ENCODE results near the gene TYK2. TPM values are rescaled to one million over a fixed set of nuclear protein-coding genes. Genes with fewer than 3 reads are reported as not detected.

Gene TYK2
- polyA plus RNA-seq, result 100 to 1,000 TPM in 1 of 3 donors, 10 to 100 TPM in 2; 33.6 to 105 (median 40.6) TPM

- H3K4me1 Mint-ChIP-seq, result peaks cover 24 to 31% of the 10 kb centered on the region in 2 donors
- H3K36me3 Mint-ChIP-seq, result peaks cover 4 to 9% (median 9%) of the 10 kb centered on the region in 3 donors
- peak; percentile 98 to 99 (median 98) for DNase-seq
- H3K27me3 Mint-ChIP-seq (ENCODE audit: low read depth in 3 of 3), result peaks cover 8 to 17% (median 8%) of the 10 kb centered on the region in 3 donors
- H3K27ac Mint-ChIP-seq, result peak within 1 kb of the TSS; percentile 93 to 99 (median 97)
- H3K9me3 Mint-ChIP-seq, result no peaks in the 10 kb centered on the region
- peak within 1 kb of the TSS; percentile 88 to 93 (median 91) for H3K4me3 Mint-ChIP-seq
Observed at GRCh38 chr19:10380313-10381102, at the start of gene TYK2. Gene TYK2, minus strand, starts transcription at chr19:10380572. Its CDS starts 2,166 bp downstream, at chr19:10378406.

GRCh38 chr19:10428996-10429381 is 48.6 kb upstream of the TYK2 start:
- Mint-ChIP-seq H3K27ac (peak overlapping the region; percentile 92 to 100 (median 98)), H3K4me3 (peak overlapping the region; percentile 64 to 94 (median 78)), H3K27me3 (ENCODE audit: low read depth in 3 of 3) (peaks cover 37 to 53% (median 50%) of the 10 kb centered on the region in 3 donors), H3K36me3 (peaks cover 0 to 4% (median 3%) of the 10 kb centered on the region in 3 donors), H3K9me3 (peaks cover 0 to 6% (median 2%) of the 10 kb centered on the region in 6 donors), H3K4me1 (peaks cover 83 to 92% of the 10 kb centered on the region in 2 donors)
- DNase-seq, result no peak

GRCh38 chr19:10427169-10427568 is 46.8 kb upstream of the TYK2 start:
- Mint-ChIP-seq H3K4me3 (peak overlapping the region; percentile 3 to 80 (median 43)), H3K27me3 (ENCODE audit: low read depth in 3 of 3) (peaks cover 46 to 56% (median 47%) of the 10 kb centered on the region in 3 donors), H3K36me3 (peaks cover 0 to 4% (median 3%) of the 10 kb centered on the region in 3 donors), H3K9me3 (peaks cover 0 to 6% (median 2%) of the 10 kb centered on the region in 6 donors), H3K4me1 (peaks cover 77 to 84% of the 10 kb centered on the region in 2 donors), H3K27ac (peak overlapping the region; percentile 92 to 100 (median 98))
- no peak for DNase-seq

GRCh38 chr19:10424011-10424637 is 43.8 kb upstream of the TYK2 start:
- H3K4me3 Mint-ChIP-seq, result peak overlapping the region; percentile 61 to 94 (median 86)
- peaks cover 76 to 79% of the 10 kb centered on the region in 2 donors for H3K4me1 Mint-ChIP-seq
- H3K9me3 Mint-ChIP-seq, result peaks cover 0 to 6% (median 2%) of the 10 kb centered on the region in 6 donors
- H3K36me3 Mint-ChIP-seq, result peaks cover 0 to 10% (median 3%) of the 10 kb centered on the region in 3 donors
- DNase-seq, result peak; percentile 64 to 69 (median 66)
- peaks cover 58 to 63% (median 59%) of the 10 kb centered on the region in 3 donors for H3K27me3 Mint-ChIP-seq (ENCODE audit: low read depth in 3 of 3)
- H3K27ac Mint-ChIP-seq, result peak overlapping the region in 5 of 6 donors; percentile 83 to 100 (median 92)

- no peaks in the 10 kb centered on the region for H3K9me3 Mint-ChIP-seq
- peak overlapping the region in 1 of 5 donors; percentile 29 for H3K4me3 Mint-ChIP-seq
- peak overlapping the region in 2 of 6 donors; percentile 45 to 78 for H3K27ac Mint-ChIP-seq
- no peak for DNase-seq
- peaks cover 72 to 78% of the 10 kb centered on the region in 2 donors for H3K4me1 Mint-ChIP-seq
- peaks cover 55 to 62% (median 56%) of the 10 kb centered on the region in 3 donors for H3K27me3 Mint-ChIP-seq (ENCODE audit: low read depth in 3 of 3)
- H3K36me3 Mint-ChIP-seq, result peaks cover 0 to 5% (median 0%) of the 10 kb centered on the region in 3 donors
Observed at GRCh38 chr19:10422846-10423245, 42.5 kb upstream of the TYK2 start.

GRCh38 chr19:10422046-10422461 is 41.7 kb upstream of the TYK2 start:
- DNase-seq, result no peak
- Mint-ChIP-seq H3K4me3 (peak overlapping the region; percentile 57 to 75 (median 63)), H3K27ac (peak overlapping the region in 5 of 6 donors; percentile 40 to 78 (median 62)), H3K36me3 (peaks cover 0 to 5% (median 0%) of the 10 kb centered on the region in 3 donors), H3K9me3 (no peaks in the 10 kb centered on the region), H3K4me1 (peaks cover 67 to 71% of the 10 kb centered on the region in 2 donors), H3K27me3 (ENCODE audit: low read depth in 3 of 3) (peaks cover 50 to 63% (median 51%) of the 10 kb centered on the region in 3 donors)

- no peak for DNase-seq
- Mint-ChIP-seq H3K27ac (peak overlapping the region in 5 of 6 donors; percentile 58 to 78 (median 71)), H3K27me3 (ENCODE audit: low read depth in 3 of 3) (peaks cover 51 to 68% (median 55%) of the 10 kb centered on the region in 3 donors), H3K4me1 (peaks cover 68 to 74% of the 10 kb centered on the region in 2 donors), H3K9me3 (no peaks in the 10 kb centered on the region), H3K4me3 (peak overlapping the region; percentile 57 to 75 (median 63)), H3K36me3 (peaks cover 0 to 5% (median 0%) of the 10 kb centered on the region in 3 donors)
Observed at GRCh38 chr19:10421240-10422045, 41.1 kb upstream of the TYK2 start.

- DNase-seq, result peak; percentile 66 to 69 (median 68)
- Mint-ChIP-seq H3K36me3 (peaks cover 0 to 5% (median 0%) of the 10 kb centered on the region in 3 donors), H3K9me3 (no peaks in the 10 kb centered on the region), H3K4me1 (peaks cover 69 to 74% of the 10 kb centered on the region in 2 donors), H3K27me3 (ENCODE audit: low read depth in 3 of 3) (peaks cover 50 to 70% (median 59%) of the 10 kb centered on the region in 3 donors), H3K4me3 (peak within 1 kb of the TSS; percentile 75 to 87 (median 78)), H3K27ac (peak within 1 kb of the TSS in 5 of 6 donors; percentile 71 to 98 (median 89))
Observed at GRCh38 chr19:10420444-10421239, 40.3 kb upstream of the TYK2 start, which contains the start of gene PDE4A. Gene PDE4A, plus strand, starts transcription at chr19:10420538. Its CDS starts 227 bp downstream, at chr19:10420765.

- no peaks in the 10 kb centered on the region for H3K9me3 Mint-ChIP-seq
- peaks cover 65 to 74% of the 10 kb centered on the region in 2 donors for H3K4me1 Mint-ChIP-seq
- H3K27ac Mint-ChIP-seq, result peak overlapping the region in 5 of 6 donors; percentile 66 to 98 (median 89)
- peak overlapping the region; percentile 74 to 87 (median 78) for H3K4me3 Mint-ChIP-seq
- DNase-seq, result peak; percentile 60 to 67 (median 61)
- H3K36me3 Mint-ChIP-seq, result peaks cover 0 to 5% (median 0%) of the 10 kb centered on the region in 3 donors
- H3K27me3 Mint-ChIP-seq (ENCODE audit: low read depth in 3 of 3), result peaks cover 46 to 63% (median 52%) of the 10 kb centered on the region in 3 donors
Observed at GRCh38 chr19:10419646-10420443, 39.5 kb upstream of the TYK2 start.

GRCh38 chr19:10419200-10419645 is 38.9 kb upstream of the TYK2 start:
- H3K9me3 Mint-ChIP-seq, result no peaks in the 10 kb centered on the region
- H3K36me3 Mint-ChIP-seq, result peaks cover 0 to 5% (median 0%) of the 10 kb centered on the region in 3 donors
- peaks cover 60 to 68% of the 10 kb centered on the region in 2 donors for H3K4me1 Mint-ChIP-seq
- peak overlapping the region in 5 of 6 donors; percentile 66 to 98 (median 89) for H3K27ac Mint-ChIP-seq
- peaks cover 46 to 59% (median 49%) of the 10 kb centered on the region in 3 donors for H3K27me3 Mint-ChIP-seq (ENCODE audit: low read depth in 3 of 3)
- no peak for DNase-seq
- peak overlapping the region; percentile 74 to 87 (median 78) for H3K4me3 Mint-ChIP-seq

GRCh38 chr19:10418485-10419199 is 38.3 kb upstream of the TYK2 start:
- Mint-ChIP-seq H3K9me3 (no peaks in the 10 kb centered on the region), H3K27ac (peak overlapping the region in 5 of 6 donors; percentile 81 to 93 (median 90)), H3K27me3 (ENCODE audit: low read depth in 3 of 3) (peaks cover 44 to 56% (median 49%) of the 10 kb centered on the region in 3 donors), H3K4me1 (peaks cover 55 to 62% of the 10 kb centered on the region in 2 donors), H3K4me3 (peak overlapping the region; percentile 63 to 75 (median 71)), H3K36me3 (peaks cover 0 to 5% (median 0%) of the 10 kb centered on the region in 3 donors)
- peak in 1 of 3 donors; percentile 37 for DNase-seq
